ENCODE results near the gene KLHL7.
"Not testable (repeated sequence)": the region's sequence is repeated elsewhere in the genome, so short reads cannot be mapped to it uniquely, and the experiment has no call there.

KLHL7 gene

GRCh38 chr7:23107781-23108180, 2.2 kb downstream of the KLHL7 start:
- DNase-seq, result no peak

GRCh38 chr7:23108995-23109394, 3.4 kb downstream of the KLHL7 start:
- DNase-seq, result no peak

- DNase-seq, result no peak
Measured at GRCh38 chr7:23109470-23109869, 3.9 kb downstream of the KLHL7 start.

- DNase-seq, result no peak
Measured at GRCh38 chr7:23114896-23115295, 9.3 kb downstream of the KLHL7 start.

- no peak for DNase-seq
Measured at GRCh38 chr7:23115991-23116390, 10.4 kb downstream of the KLHL7 start.

GRCh38 chr7:23117841-23118240, 12.3 kb downstream of the KLHL7 start:
- DNase-seq, result no peak

- DNase-seq, result no peak
Measured at GRCh38 chr7:23120106-23120505, 14.5 kb downstream of the KLHL7 start.

- DNase-seq, result no peak
Measured at GRCh38 chr7:23121165-23121564, 15.6 kb downstream of the KLHL7 start.

GRCh38 chr7:23123007-23123406, 17.4 kb downstream of the KLHL7 start:
- DNase-seq, result no peak

- no peak for DNase-seq
Measured at GRCh38 chr7:23123465-23123864, 17.9 kb downstream of the KLHL7 start.

- no peak for DNase-seq
Measured at GRCh38 chr7:23129036-23129435, 23.5 kb downstream of the KLHL7 start.

- not testable (repeated sequence) for DNase-seq
Measured at GRCh38 chr7:23131799-23132198, 26.2 kb downstream of the KLHL7 start.

- no peak for DNase-seq
Measured at GRCh38 chr7:23133797-23134196, 28.2 kb downstream of the KLHL7 start.

- DNase-seq, result no peak
Measured at GRCh38 chr7:23135755-23136154, 30.2 kb downstream of the KLHL7 start.

- DNase-seq, result no peak
Measured at GRCh38 chr7:23136216-23136615, 30.6 kb downstream of the KLHL7 start.

GRCh38 chr7:23157679-23158078, 52.1 kb downstream of the KLHL7 start:
- no peak for DNase-seq

- no peak for DNase-seq
Measured at GRCh38 chr7:23158546-23158945, 53.0 kb downstream of the KLHL7 start.

GRCh38 chr7:23161482-23161881, 55.9 kb downstream of the KLHL7 start:
- no peak for DNase-seq

- DNase-seq, result no peak
Measured at GRCh38 chr7:23164846-23165245, 59.3 kb downstream of the KLHL7 start.

- no peak for DNase-seq
Measured at GRCh38 chr7:23165316-23165715, 59.7 kb downstream of the KLHL7 start.

GRCh38 chr7:23167691-23168090, 62.1 kb downstream of the KLHL7 start:
- no peak for DNase-seq

GRCh38 chr7:23168111-23168885, 62.7 kb downstream of the KLHL7 start:
- no peak for DNase-seq

- DNase-seq, result no peak
Measured at GRCh38 chr7:23175938-23176337, 70.4 kb downstream of the KLHL7 start.

GRCh38 chr7:23181684-23182553, 76.3 kb downstream of the KLHL7 start, which contains the start of gene NUP42:
NUP42 (plus strand) TSS chr7:23182048; CDS start chr7:23182086, 38 bp downstream.
- peak; percentile 97 to 99 for DNase-seq

All from NCI-H446 (cell line).